LHCN-M2 (cell line): Measurements from ENCODE around the gene RALB. TPM values are rescaled to one million over a fixed set of nuclear protein-coding genes. Genes with fewer than 3 reads are reported as not detected.

Experiments used
- DNase-seq: peaks from one replicate; pipeline ENCODE4 v3.0.0-alpha.2; 2012; ENCODE audit warnings: low read depth
- total RNA-seq: library from RNA; depleted of rRNA; stranded (reverse); fragments of >200 nt; gene quantifications from 2 replicates; pipeline ENCODE4 v1.2.3, GENCODE V29; 2014; rRNA removed

The RALB gene
- total RNA-seq, 1 experiment from 2014 or later = 69.9 TPM

- DNase-seq = no peak
These were observed 85.4 kb downstream of the RALB start for GRCh38 chr2:120338015-120338414.

GRCh38 chr2:120341977-120342376 is 89.3 kb downstream of the RALB start:
- no peak for DNase-seq

GRCh38 chr2:120342446-120342845 is 89.8 kb downstream of the RALB start:
- DNase-seq = no peak

GRCh38 chr2:120343100-120343432 is 90.4 kb downstream of the RALB start:
- DNase-seq = no peak

GRCh38 chr2:120343433-120344105 is 90.9 kb downstream of the RALB start:
- DNase-seq = peak; percentile 64

Other genes starting within 250 kb of the RALB start
- 13.9 and 14.0 TPM in 2 replicates for gene EPB41L5, start 239.8 kb upstream of the RALB start, total RNA-seq
- 39.8 and 41.6 TPM in 2 replicates for gene TMEM185B, start 29.5 kb upstream of the RALB start, total RNA-seq
- 0.26 and 0.46 TPM in 2 replicates for gene INHBB, start 93.3 kb downstream of the RALB start, total RNA-seq